Mesothelial cell of epicardium (in vitro differentiated cells): ENCODE measurements around the gene ADAMTSL1. TPM values are rescaled to one million over a fixed set of nuclear protein-coding genes. Genes with fewer than 3 reads are reported as not detected.

ENCODE experiments used
- DNase-seq, 2 experiments: peaks; one replicate each; pipeline ENCODE4 v3.0.0; 2021; ENCODE audit warnings: low spot score in 2 of 2; ENCODE audit not compliant: unreplicated experiment in 2 of 2
- H3K27ac Mint-ChIP-seq: 2 replicates; pipeline ENCODE4 v1.8.0; 2021; ENCODE audit warnings: mixed read lengths
- H3K27me3 Mint-ChIP-seq: 2 replicates; pipeline ENCODE4 v1.8.0; 2021; ENCODE audit warnings: low read depth, mixed read lengths
- H3K36me3 Mint-ChIP-seq: 2 replicates; pipeline ENCODE4 v1.8.0; 2021; ENCODE audit warnings: mixed read lengths
- H3K4me1 Mint-ChIP-seq: 2 replicates; pipeline ENCODE4 v1.8.0; 2021; ENCODE audit warnings: mixed read lengths
- H3K4me3 Mint-ChIP-seq: 2 replicates; pipeline ENCODE4 v1.8.0; 2021; ENCODE audit warnings: mild to moderate bottlenecking, moderate library complexity, mixed read lengths
- H3K9me3 Mint-ChIP-seq: 2 replicates; pipeline ENCODE4 v1.8.0; 2021; ENCODE audit warnings: mixed read lengths
- total RNA-seq: library from RNA; stranded (reverse); gene quantifications from 3 replicates; pipeline ENCODE4 v1.2.1, GENCODE V29; 2021
- TF ChIP-seq, protein P1 (sequence below): fragments of 200-600 bp; sonication (generic); IDR thresholded peaks from one replicate; pipeline ENCODE4 v1.5.0; 2021; ENCODE audit warnings: antibody characterized with exemption; ENCODE audit not compliant: unreplicated experiment

ADAMTSL1 gene
- total RNA-seq, 1 donor from 2014 or later: 48.0 TPM

DNA sequence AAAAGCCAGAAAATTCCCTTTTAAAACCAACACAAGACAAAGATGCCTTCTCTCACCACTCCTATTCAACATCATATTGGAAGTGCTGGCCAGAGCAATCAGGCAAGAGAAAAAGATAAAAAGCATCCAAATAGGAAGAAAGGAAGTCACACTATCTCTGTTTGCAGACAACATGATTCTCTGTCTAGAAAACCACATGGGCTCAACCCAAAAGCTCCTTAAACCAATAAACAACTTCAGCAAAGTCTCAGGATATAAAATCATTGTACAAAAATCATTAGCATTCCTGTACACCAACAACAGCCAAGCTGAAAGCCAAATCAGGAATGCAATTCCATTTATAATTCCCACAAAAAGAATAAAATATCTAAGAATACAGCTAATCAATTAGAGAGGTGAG lies 112.0 kb downstream of the ADAMTSL1 start:
- Mint-ChIP-seq H3K4me1 (peaks cover 2% of the 10 kb centered on the region), H3K27me3 (no peaks in the 10 kb centered on the region), H3K27ac (no peak overlapping the region), H3K9me3 (peaks cover 28% of the 10 kb centered on the region), H3K4me3 (no peak overlapping the region), H3K36me3 (peaks cover 10% of the 10 kb centered on the region)
- TF ChIP-seq, protein P1, sequence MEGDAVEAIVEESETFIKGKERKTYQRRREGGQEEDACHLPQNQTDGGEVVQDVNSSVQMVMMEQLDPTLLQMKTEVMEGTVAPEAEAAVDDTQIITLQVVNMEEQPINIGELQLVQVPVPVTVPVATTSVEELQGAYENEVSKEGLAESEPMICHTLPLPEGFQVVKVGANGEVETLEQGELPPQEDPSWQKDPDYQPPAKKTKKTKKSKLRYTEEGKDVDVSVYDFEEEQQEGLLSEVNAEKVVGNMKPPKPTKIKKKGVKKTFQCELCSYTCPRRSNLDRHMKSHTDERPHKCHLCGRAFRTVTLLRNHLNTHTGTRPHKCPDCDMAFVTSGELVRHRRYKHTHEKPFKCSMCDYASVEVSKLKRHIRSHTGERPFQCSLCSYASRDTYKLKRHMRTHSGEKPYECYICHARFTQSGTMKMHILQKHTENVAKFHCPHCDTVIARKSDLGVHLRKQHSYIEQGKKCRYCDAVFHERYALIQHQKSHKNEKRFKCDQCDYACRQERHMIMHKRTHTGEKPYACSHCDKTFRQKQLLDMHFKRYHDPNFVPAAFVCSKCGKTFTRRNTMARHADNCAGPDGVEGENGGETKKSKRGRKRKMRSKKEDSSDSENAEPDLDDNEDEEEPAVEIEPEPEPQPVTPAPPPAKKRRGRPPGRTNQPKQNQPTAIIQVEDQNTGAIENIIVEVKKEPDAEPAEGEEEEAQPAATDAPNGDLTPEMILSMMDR: no peak
- DNase-seq: no peak

DNA sequence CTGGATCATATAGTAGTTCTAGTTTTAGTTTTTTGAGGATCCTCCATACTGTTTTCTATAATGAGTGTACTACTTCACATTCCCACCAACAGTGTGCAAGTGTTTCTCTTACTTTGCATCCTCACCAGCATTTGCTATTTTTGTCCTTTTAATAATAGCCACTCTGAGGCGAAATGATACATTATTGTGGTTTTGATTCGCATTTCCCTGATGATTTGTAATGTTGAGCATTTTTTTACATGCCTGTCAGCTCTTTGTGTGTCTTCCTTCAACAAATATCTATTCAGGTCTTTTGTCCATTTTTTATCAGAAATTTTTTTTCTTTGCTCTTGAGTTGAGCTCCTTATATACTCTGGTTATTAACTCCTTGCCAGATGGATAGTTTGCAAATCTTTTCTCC lies 114.0 kb downstream of the ADAMTSL1 start:
- TF ChIP-seq, protein P1: no peak
- DNase-seq: no peak
- H3K9me3 Mint-ChIP-seq: peaks cover 44% of the 10 kb centered on the region
- no peaks in the 10 kb centered on the region for H3K4me1 Mint-ChIP-seq
- H3K27me3 Mint-ChIP-seq: no peaks in the 10 kb centered on the region
- H3K4me3 Mint-ChIP-seq: no peak overlapping the region
- no peak overlapping the region for H3K27ac Mint-ChIP-seq
- peaks cover 16% of the 10 kb centered on the region for H3K36me3 Mint-ChIP-seq

DNA sequence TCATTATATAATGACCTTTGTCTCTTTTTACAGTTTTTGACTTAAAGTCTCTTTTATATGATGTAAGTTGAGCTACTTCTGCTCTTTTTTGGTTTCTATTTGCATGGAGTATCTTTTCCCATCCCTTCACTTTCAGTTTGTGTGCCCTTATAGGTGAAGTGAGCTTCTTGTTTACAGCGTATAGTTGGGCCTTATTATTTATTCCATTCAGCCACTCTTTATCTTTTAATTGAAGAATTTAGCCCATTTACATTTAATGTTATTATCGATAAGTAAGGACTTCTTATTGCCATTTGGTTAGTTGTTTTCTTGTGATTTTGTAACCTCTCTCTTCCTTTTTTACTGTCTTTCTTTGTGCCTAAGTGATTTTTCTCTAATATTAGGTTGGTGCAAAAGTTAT lies 117.3 kb downstream of the ADAMTSL1 start:
- Mint-ChIP-seq H3K27ac (no peak overlapping the region), H3K27me3 (no peaks in the 10 kb centered on the region)
- TF ChIP-seq, protein P1: no peak

DNA sequence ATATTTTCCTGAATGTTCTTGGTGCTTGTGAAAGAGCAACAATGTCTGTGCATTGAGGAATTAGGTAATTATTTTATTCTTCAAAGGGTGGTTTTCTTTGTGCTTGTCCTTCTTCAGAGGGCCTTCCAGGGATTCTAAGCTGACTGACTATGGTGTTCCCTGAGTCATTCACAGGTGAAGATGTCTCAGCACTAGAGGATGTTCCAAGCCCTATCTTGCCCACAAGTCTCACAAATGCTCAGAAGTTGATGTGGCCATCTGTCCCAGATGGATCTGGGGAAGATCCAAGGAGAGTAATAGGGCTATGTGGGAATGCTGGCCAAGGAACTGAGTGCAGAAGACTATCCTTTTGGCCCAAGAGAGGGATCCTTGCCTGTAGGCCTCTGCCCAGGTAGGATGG lies 120.9 kb downstream of the ADAMTSL1 start:
- Mint-ChIP-seq H3K27me3 (no peaks in the 10 kb centered on the region), H3K36me3 (peaks cover 18% of the 10 kb centered on the region), H3K4me3 (no peak overlapping the region), H3K4me1 (no peaks in the 10 kb centered on the region), H3K27ac (no peak overlapping the region), H3K9me3 (peaks cover 43% of the 10 kb centered on the region)
- no peak for DNase-seq
- TF ChIP-seq, protein P1: no peak

More for the DNA sequence above, 117.3 kb downstream of the ADAMTSL1 start:
- Mint-ChIP-seq H3K36me3 (peaks cover 18% of the 10 kb centered on the region), H3K4me1 (no peaks in the 10 kb centered on the region), H3K4me3 (no peak overlapping the region), H3K9me3 (peaks cover 57% of the 10 kb centered on the region)
- no peak for DNase-seq

DNA sequence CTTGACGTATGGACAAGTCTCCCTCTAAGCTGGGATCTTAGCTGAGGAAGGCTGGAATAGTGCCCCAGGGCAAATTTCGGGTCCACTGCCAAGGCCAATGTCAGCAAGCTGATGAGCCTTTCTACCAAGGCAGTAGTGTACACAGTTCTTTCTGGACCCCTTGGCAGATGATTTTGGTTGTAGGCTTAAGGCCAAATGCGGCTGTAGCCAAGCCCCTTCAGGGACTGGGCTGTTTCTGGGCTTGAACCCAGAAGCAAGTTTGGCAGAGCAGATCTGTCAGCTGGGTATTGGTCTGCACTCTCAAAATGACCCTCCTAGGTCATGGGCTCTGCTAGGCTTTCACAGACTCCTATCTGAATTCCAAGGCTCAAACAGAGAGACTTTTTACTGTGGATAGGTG lies 121.6 kb downstream of the ADAMTSL1 start:
- no peaks in the 10 kb centered on the region for H3K27me3 Mint-ChIP-seq
- H3K27ac Mint-ChIP-seq: no peak overlapping the region
- peaks cover 37% of the 10 kb centered on the region for H3K9me3 Mint-ChIP-seq
- no peak overlapping the region for H3K4me3 Mint-ChIP-seq
- no peaks in the 10 kb centered on the region for H3K4me1 Mint-ChIP-seq
- DNase-seq: no peak
- H3K36me3 Mint-ChIP-seq: peaks cover 15% of the 10 kb centered on the region
- TF ChIP-seq, protein P1: no peak

DNA sequence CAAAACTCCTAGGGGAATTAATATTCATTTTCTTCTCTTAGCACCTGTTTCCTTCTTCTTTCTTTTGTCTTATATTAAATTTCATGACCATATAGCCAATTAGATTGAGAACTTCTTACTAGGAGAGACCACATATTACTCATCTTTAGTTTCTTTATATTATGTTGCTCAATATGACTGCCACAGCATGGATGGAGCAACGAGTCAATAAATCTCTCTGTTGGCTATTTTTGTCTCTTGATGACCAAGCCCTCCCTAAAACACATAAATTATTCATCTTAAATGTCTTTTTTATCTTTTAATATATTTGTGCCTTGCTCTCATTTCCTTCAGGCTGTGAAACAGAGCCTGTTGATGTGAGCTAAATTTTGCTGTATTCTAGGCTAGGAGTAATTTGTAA lies 123.0 kb downstream of the ADAMTSL1 start:
- Mint-ChIP-seq H3K27ac (no peak overlapping the region), H3K27me3 (no peaks in the 10 kb centered on the region), H3K4me3 (no peak overlapping the region), H3K36me3 (peaks cover 9% of the 10 kb centered on the region), H3K4me1 (no peaks in the 10 kb centered on the region), H3K9me3 (peaks cover 24% of the 10 kb centered on the region)
- TF ChIP-seq, protein P1: no peak
- no peak for DNase-seq
